Osteocyte (in vitro differentiated cells): Measurements from ENCODE around the gene INSM1. TPM values are rescaled to one million over a fixed set of nuclear protein-coding genes. Genes with fewer than 3 reads are reported as not detected.

Experiments
- DNase-seq: peaks from one replicate; pipeline ENCODE4 v3.0.0; 2021; ENCODE audit warnings: mixed read lengths; ENCODE audit not compliant: unreplicated experiment; ENCODE audit errors: extremely low spot score
- H3K27ac Mint-ChIP-seq: one replicate; pipeline ENCODE4 v1.8.0; 2021; ENCODE audit warnings: mild to moderate bottlenecking, mixed read lengths; ENCODE audit not compliant: unreplicated experiment
- H3K27me3 Mint-ChIP-seq: one replicate; pipeline ENCODE4 v1.8.0; 2021; ENCODE audit warnings: mixed read lengths; ENCODE audit not compliant: unreplicated experiment
- H3K36me3 Mint-ChIP-seq: one replicate; pipeline ENCODE4 v1.8.0; 2021; ENCODE audit warnings: mixed read lengths; ENCODE audit not compliant: unreplicated experiment
- H3K4me1 Mint-ChIP-seq: one replicate; pipeline ENCODE4 v1.8.0; 2021; ENCODE audit warnings: mixed read lengths; ENCODE audit not compliant: unreplicated experiment
- H3K4me3 Mint-ChIP-seq: one replicate; pipeline ENCODE4 v1.8.0; 2021; ENCODE audit warnings: mild to moderate bottlenecking, moderate library complexity, mixed read lengths; ENCODE audit not compliant: unreplicated experiment
- H3K9me3 Mint-ChIP-seq: one replicate; pipeline ENCODE4 v1.8.0; 2021; ENCODE audit warnings: mixed read lengths; ENCODE audit not compliant: unreplicated experiment
- CTCF ChIP-seq: fragments of 200-600 bp; sonication (generic); IDR thresholded peaks from 2 replicates; pipeline ENCODE4 v1.5.0; 2021; ENCODE audit warnings: antibody characterized with exemption, mild to moderate bottlenecking, moderate library complexity
- total RNA-seq: library from RNA; stranded (reverse); gene quantifications from 2 replicates; pipeline ENCODE4 v1.2.1, GENCODE V29; 2021

INSM1 gene
- total RNA-seq, 1 donor from 2014 or later = not detected

GRCh38 chr20:20406306-20406705 lies 38.4 kb downstream of the INSM1 start:
- Mint-ChIP-seq H3K4me3 (no peak overlapping the region), H3K9me3 (no peaks in the 10 kb centered on the region), H3K27ac (no peak overlapping the region), H3K36me3 (peaks cover 6% of the 10 kb centered on the region), H3K27me3 (no peaks in the 10 kb centered on the region), H3K4me1 (no peaks in the 10 kb centered on the region)
- DNase-seq = no peak
- TF ChIP-seq CTCF = no peak

- Mint-ChIP-seq H3K4me1 (no peaks in the 10 kb centered on the region), H3K4me3 (no peak overlapping the region), H3K27me3 (no peaks in the 10 kb centered on the region), H3K27ac (no peak overlapping the region), H3K9me3 (no peaks in the 10 kb centered on the region), H3K36me3 (peaks cover 10% of the 10 kb centered on the region)
- no peak for TF ChIP-seq CTCF
- no peak for DNase-seq
These were observed 40.2 kb downstream of the INSM1 start for GRCh38 chr20:20407891-20408805.

GRCh38 chr20:20409331-20409730 lies 41.4 kb downstream of the INSM1 start:
- Mint-ChIP-seq H3K36me3 (peaks cover 10% of the 10 kb centered on the region), H3K27me3 (no peaks in the 10 kb centered on the region), H3K27ac (no peak overlapping the region), H3K4me3 (no peak overlapping the region), H3K9me3 (no peaks in the 10 kb centered on the region), H3K4me1 (no peaks in the 10 kb centered on the region)
- DNase-seq = no peak
- TF ChIP-seq CTCF = no peak

GRCh38 chr20:20410678-20411077 lies 42.8 kb downstream of the INSM1 start:
- no peaks in the 10 kb centered on the region for H3K9me3 Mint-ChIP-seq
- H3K4me3 Mint-ChIP-seq = no peak overlapping the region
- H3K36me3 Mint-ChIP-seq = peaks cover 8% of the 10 kb centered on the region
- TF ChIP-seq CTCF = no peak
- no peak for DNase-seq
- H3K27me3 Mint-ChIP-seq = no peaks in the 10 kb centered on the region
- H3K4me1 Mint-ChIP-seq = no peaks in the 10 kb centered on the region
- H3K27ac Mint-ChIP-seq = no peak overlapping the region

- H3K4me3 Mint-ChIP-seq = no peak overlapping the region
- DNase-seq = no peak
- no peak overlapping the region for H3K27ac Mint-ChIP-seq
- H3K27me3 Mint-ChIP-seq = no peaks in the 10 kb centered on the region
- H3K36me3 Mint-ChIP-seq = peaks cover 8% of the 10 kb centered on the region
- H3K9me3 Mint-ChIP-seq = no peaks in the 10 kb centered on the region
- TF ChIP-seq CTCF = no peak
- no peaks in the 10 kb centered on the region for H3K4me1 Mint-ChIP-seq
These were observed 43.5 kb downstream of the INSM1 start for GRCh38 chr20:20411402-20411801.
